ENCODE measurements around the gene UTS2.

- TF ChIP-seq CTCF (IDR thresholded peaks at IDR 0.05) (no peak), ZFX (IDR thresholded peaks at IDR 0.05; ENCODE audit: borderline replicate concordance) (no peak)
These were observed 42.5 kb downstream of the UTS2 start for GRCh38 chr1:7810395-7810794.
